Endothelial cell of umbilical vein (primary cell): ENCODE measurements around the gene HACD3. TPM values are rescaled to one million over a fixed set of nuclear protein-coding genes. Genes with fewer than 3 reads are reported as not detected.

Experiments
- BruUV-seq: library from RNA; stranded (reverse); fragments of 400-500 nt; replicated peaks from 2 replicates; lab custom pipeline; 2021; lab: Mats Ljungman, UMichigan
- CTCF ChIA-PET: fragments of 300-600, 350-600 bp; sonication (Branson Sonifier 250); formaldehyde crosslinking; loops from one replicate; lab custom pipeline; 2021; ENCODE audit warnings: antibody characterized with exemption, inconsistent platforms; lab: Charles Lee
- POLR2A ChIA-PET: fragments of 300-600, 350-600 bp; sonication (Branson Sonifier 250); formaldehyde crosslinking; loops from one replicate; lab custom pipeline; 2021; ENCODE audit warnings: antibody characterized with exemption, inconsistent platforms; lab: Charles Lee
- DNase-seq: peaks from one replicate; pipeline ENCODE4 v3.0.0-alpha.2; 2011; ENCODE audit warnings: low read depth, low spot score
- FAIRE-seq: peaks from 2 replicates; lab custom pipeline; 2011; peaks lifted over from hg19 to GRCh38; lab: Jason Lieb, UNC
- H2AFZ ChIP-seq: 2 replicates; pipeline ENCODE4 v1.6.0; 2012; ENCODE audit warnings: low read depth, low read length, control low read depth, inconsistent platforms
- H3K27ac ChIP-seq: 2 replicates; pipeline ENCODE4 v1.5.1; 2011; ENCODE audit warnings: low read depth, mild to moderate bottlenecking, control low read depth, low read length, moderate library complexity; ENCODE audit not compliant: insufficient read depth
- H3K27me3 ChIP-seq, 2 experiments: 2 replicates each; pipeline versions ENCODE4 v1.6.0 to v1.6.1; 2011; ENCODE audit warnings: low read length in 2 of 2, mixed read lengths in 1 of 2; ENCODE audit not compliant: control insufficient read depth in 2 of 2, insufficient read depth in 2 of 2
- H3K36me3 ChIP-seq, 2 experiments: 2 replicates in 1 of 2; 3 replicates in 1 of 2; pipeline ENCODE4 v1.5.1; 2011; ENCODE audit warnings: low read length in 2 of 2, mild to moderate bottlenecking in 1 of 2, moderate library complexity in 1 of 2; ENCODE audit not compliant: control insufficient read depth in 2 of 2, insufficient read depth in 2 of 2; ENCODE audit errors: extremely low read depth in 1 of 2
- H3K4me1 ChIP-seq: 3 replicates; pipeline ENCODE4 v1.5.1; 2011; ENCODE audit warnings: mild to moderate bottlenecking, low read length; ENCODE audit not compliant: control insufficient read depth, insufficient read depth; ENCODE audit errors: extremely low read depth
- H3K4me2 ChIP-seq: 2 replicates; pipeline ENCODE4 v1.6.1; 2011; ENCODE audit warnings: low read length, control low read depth, mixed read lengths; ENCODE audit not compliant: insufficient read depth
- H3K4me3 ChIP-seq, 3 experiments: fragments of 200-600 bp in 1 of 3; sonication (generic), shearing (Covaris generic) in 1 of 3; replicated peaks in 1 of 3; 2 replicates each; pipeline ENCODE4 v1.5.1; 2011 to 2016; ENCODE audit warnings: control low read depth in 3 of 3, low read length in 3 of 3, mild to moderate bottlenecking in 2 of 3, inconsistent platforms in 1 of 3, low read depth in 1 of 3, moderate library complexity in 1 of 3; ENCODE audit not compliant: insufficient read depth in 1 of 3
- H3K79me2 ChIP-seq: 2 replicates; pipeline ENCODE4 v1.6.0; 2012; ENCODE audit warnings: low read length, inconsistent platforms; ENCODE audit not compliant: control insufficient read depth, insufficient read depth
- H3K9ac ChIP-seq: replicated peaks from 2 replicates; pipeline ENCODE3; 2011; ENCODE audit warnings: low read length, control low read depth; ENCODE audit not compliant: insufficient read depth; ENCODE audit errors: extremely low read depth
- H3K9me1 ChIP-seq: replicated peaks from 3 replicates; pipeline ENCODE4 v1.6.0; 2011; ENCODE audit warnings: mild to moderate bottlenecking, low read length; ENCODE audit not compliant: control insufficient read depth, insufficient read depth; ENCODE audit errors: extremely low read depth
- H3K9me3 ChIP-seq: replicated peaks from 2 replicates; pipeline ENCODE4 v1.5.1; 2012; ENCODE audit warnings: low read length, inconsistent platforms; ENCODE audit not compliant: control insufficient read depth, insufficient read depth
- H4K20me1 ChIP-seq: replicated peaks from 2 replicates; pipeline ENCODE3; 2011; ENCODE audit warnings: mild to moderate bottlenecking, low read length; ENCODE audit not compliant: control insufficient read depth, insufficient read depth; ENCODE audit errors: extremely low read depth
- CTCF ChIP-seq, 2 donors: IDR thresholded peaks; 1 replicate in 1 of 2; 2 replicates in 1 of 2; pipeline ENCODE4 v1.5.1; 2011; ENCODE audit warnings: low read length in 2 of 2, mild to moderate bottlenecking in 2 of 2, moderate library complexity in 2 of 2, control low read depth in 1 of 2, inconsistent platforms in 1 of 2, low read depth in 1 of 2; ENCODE audit not compliant: insufficient read depth in 1 of 2; ENCODE audit errors: extremely low read depth in 1 of 2
- EZH2 ChIP-seq: IDR thresholded peaks from 2 replicates; pipeline ENCODE4 v1.6.1; 2012; ENCODE audit warnings: borderline replicate concordance, low read depth, mild to moderate bottlenecking, moderate library complexity, low read length, inconsistent platforms; ENCODE audit not compliant: severe bottlenecking
- FOS ChIP-seq: IDR thresholded peaks from 2 replicates; pipeline ENCODE4 v1.6.1; 2011; ENCODE audit warnings: mild to moderate bottlenecking, low read length, moderate library complexity, borderline replicate concordance; ENCODE audit not compliant: insufficient read depth
- GATA2 ChIP-seq: IDR thresholded peaks from 2 replicates; pipeline ENCODE4 v1.7.0; 2011; ENCODE audit warnings: low read depth, mild to moderate bottlenecking, moderate library complexity, mixed read lengths, low read length; ENCODE audit not compliant: insufficient read length, insufficient read depth
- JUN ChIP-seq: IDR thresholded peaks from 2 replicates; pipeline ENCODE4 v1.6.1; 2011; ENCODE audit warnings: borderline replicate concordance, low read depth; ENCODE audit not compliant: insufficient read length, insufficient read depth
- MAX ChIP-seq: IDR thresholded peaks from 2 replicates; pipeline ENCODE4 v1.6.1; 2011; ENCODE audit not compliant: insufficient read depth, insufficient read length
- MYC ChIP-seq: IDR thresholded peaks from one replicate; pipeline ENCODE4 v1.6.1; 2011; ENCODE audit warnings: mild to moderate bottlenecking, low read depth, low read length
- POLR2A ChIP-seq: IDR thresholded peaks from 2 replicates; pipeline ENCODE4 v1.6.1; 2012; ENCODE audit warnings: low read depth, mild to moderate bottlenecking, control low read depth, low read length
- POLR2AphosphoS5 ChIP-seq: IDR thresholded peaks from 2 replicates; pipeline ENCODE4 v1.6.1; 2012; ENCODE audit warnings: low read depth, mild to moderate bottlenecking, control low read depth, low read length, moderate library complexity; ENCODE audit not compliant: insufficient read depth
- dilution Hi-C: fragments of 300-500 bp; cut with MboI; formaldehyde crosslinking; loops from one replicate; pipeline ENCODE4 v1.15.0; 2019; ENCODE audit warnings: low sequenced_read_pairs; ENCODE audit not compliant: extremely low pct_ligation_motif_present
- intact Hi-C: fragments of 100-400 bp; cut with micrococcal nuclease; formaldehyde crosslinking; loops from one replicate; pipeline ENCODE4 v1.10.0; 2022
- polyA plus RNA-seq, 4 experiments: library from polyadenylated mRNA; depleted of rRNA in 3 of 4; stranded (reverse) in 3 of 4; unstranded in 1 of 4; fragments of >200 nt; gene quantifications; 2 replicates each; pipeline versions ENCODE4 v1.2.1 to v1.2.3, GENCODE V29; 2011 to 2012; ENCODE audit warnings: missing spikeins in 1 of 4
- total RNA-seq: library from RNA; stranded (reverse); gene quantifications from 2 replicates; pipeline ENCODE4 v1.2.3, GENCODE V29; 2021

Gene HACD3
- total and polyA plus RNA-seq, 2 donors (not counting 3 experiments of a cell fraction or from before 2014, with no cell fraction given): 47.4 to 61.1 TPM

- Histone ChIP-seq H4K20me1 (no peaks in the 10 kb centered on the region), H3K9ac (no peak overlapping the region), H3K4me2 (no peak overlapping the region), H3K27ac (no peak overlapping the region), H3K9me1 (no peaks in the 10 kb centered on the region), H3K4me3 (no peak overlapping the region), H2AFZ (no peak overlapping the region), H3K36me3 (no peaks in the 10 kb centered on the region), H3K27me3 (no peaks in the 10 kb centered on the region), H3K9me3 (no peaks in the 10 kb centered on the region), H3K4me1 (peaks cover 10% of the 10 kb centered on the region), H3K79me2 (peaks cover 72% of the 10 kb centered on the region)
- dilution Hi-C loops: no loop called here
- intact Hi-C loops: no loop called here
- TF ChIP-seq MAX (no peak), MYC (no peak), GATA2 (no peak)
- no peak for FAIRE-seq
- no peak for DNase-seq
- BruUV-seq: no TSS peak
- ChIA-PET CTCF (no interaction called here), POLR2A (no interaction called here)
Measured at GRCh38 chr15:65533057-65533756, 2.9 kb downstream of the HACD3 start.

GRCh38 chr15:65535192-65535591 is 4.9 kb downstream of the HACD3 start:
- Histone ChIP-seq H4K20me1 (no peaks in the 10 kb centered on the region), H3K36me3 (no peaks in the 10 kb centered on the region), H3K27ac (no peak overlapping the region), H3K4me2 (no peak overlapping the region), H3K4me3 (no peak overlapping the region), H2AFZ (no peak overlapping the region), H3K9me3 (no peaks in the 10 kb centered on the region), H3K27me3 (no peaks in the 10 kb centered on the region), H3K9me1 (no peaks in the 10 kb centered on the region), H3K4me1 (peaks cover 5% of the 10 kb centered on the region), H3K9ac (no peak overlapping the region), H3K79me2 (peaks cover 91% of the 10 kb centered on the region)
- ChIA-PET CTCF (no interaction called here), POLR2A (no interaction called here)
- intact Hi-C loops (no loop called here), dilution Hi-C loops (no loop called here)
- no peak for TF ChIP-seq FOS
- no peak for TF ChIP-seq EZH2
- no peak for TF ChIP-seq POLR2AphosphoS5
- no peak for TF ChIP-seq MYC
- no peak for TF ChIP-seq MAX
- TF ChIP-seq JUN: no peak
- no peak for TF ChIP-seq POLR2A
- no peak for TF ChIP-seq CTCF (IDR thresholded peaks at IDR 0.05; ENCODE audit: extremely low read depth in 1 of 2, insufficient read depth in 1 of 2, low read depth in 1 of 2, low read length in 2 of 2)
- TF ChIP-seq GATA2: no peak
- DNase-seq (no peak), FAIRE-seq (no peak)
- no TSS peak for BruUV-seq
